ENCODE measurements around the gene ZNRD2.

The ZNRD2 gene

GRCh38 chr11:65598258-65598699 is 28.0 kb downstream of the ZNRD2 start:
- Histone ChIP-seq H3K27ac (ENCODE audit: insufficient read depth, low read depth, low read length, poor library complexity, severe bottlenecking) (no peak overlapping the region), H3K4me1 (ENCODE audit: control insufficient read depth, insufficient read depth, low read length) (no peaks in the 10 kb centered on the region), H3K9me3 (ENCODE audit: control insufficient read depth, low read length) (no peaks in the 10 kb centered on the region), H3K36me3 (ENCODE audit: control insufficient read depth, insufficient read depth, low read length) (peaks cover 11% of the 10 kb centered on the region), H3K27me3 (ENCODE audit: control insufficient read depth, insufficient read depth, low read length, poor library complexity, severe bottlenecking) (peaks cover 10% of the 10 kb centered on the region), H3K4me3 (ENCODE audit: insufficient read depth, low read depth, low read length) (no peak overlapping the region)
- 96 to 97% methylated on average over 16 of the region's 16 CpGs for WGBS, 2 experiments

- no peak overlapping the region for H3K4me3 ChIP-seq (ENCODE audit: insufficient read depth, low read depth, low read length)
- no peaks in the 10 kb centered on the region for H3K9me3 ChIP-seq (ENCODE audit: control insufficient read depth, low read length)
- H3K4me1 ChIP-seq (ENCODE audit: control insufficient read depth, insufficient read depth, low read length), result no peaks in the 10 kb centered on the region
- H3K36me3 ChIP-seq (ENCODE audit: control insufficient read depth, insufficient read depth, low read length), result peaks cover 14% of the 10 kb centered on the region
- H3K27me3 ChIP-seq (ENCODE audit: control insufficient read depth, insufficient read depth, low read length, poor library complexity, severe bottlenecking), result no peaks in the 10 kb centered on the region
- WGBS, 2 experiments, result 95 to 96% methylated on average over 49 of the region's 49 CpGs
- H3K27ac ChIP-seq (ENCODE audit: insufficient read depth, low read depth, low read length, poor library complexity, severe bottlenecking), result no peak overlapping the region
These were observed 29.1 kb downstream of the ZNRD2 start for GRCh38 chr11:65599216-65599954.

- H3K36me3 ChIP-seq (ENCODE audit: control insufficient read depth, insufficient read depth, low read length), result peaks cover 18% of the 10 kb centered on the region
These were observed 29.6 kb downstream of the ZNRD2 start for GRCh38 chr11:65599955-65600246.

GRCh38 chr11:65604258-65604657 is 34.0 kb downstream of the ZNRD2 start:
- H3K9me3 ChIP-seq (ENCODE audit: control insufficient read depth, low read length), result no peaks in the 10 kb centered on the region
- H3K27me3 ChIP-seq (ENCODE audit: control insufficient read depth, insufficient read depth, low read length, poor library complexity, severe bottlenecking), result no peaks in the 10 kb centered on the region
- 91 to 92% methylated on average over 1 of the region's 1 CpG for WGBS, 2 experiments
- no peak overlapping the region for H3K4me3 ChIP-seq (ENCODE audit: insufficient read depth, low read depth, low read length)
- H3K27ac ChIP-seq (ENCODE audit: insufficient read depth, low read depth, low read length, poor library complexity, severe bottlenecking), result no peak overlapping the region
- peaks cover 15% of the 10 kb centered on the region for H3K36me3 ChIP-seq (ENCODE audit: control insufficient read depth, insufficient read depth, low read length)
- H3K4me1 ChIP-seq (ENCODE audit: control insufficient read depth, insufficient read depth, low read length), result peaks cover 7% of the 10 kb centered on the region

More at GRCh38 chr11:65599955-65600246, 29.6 kb downstream of the ZNRD2 start:
- Histone ChIP-seq H3K27me3 (ENCODE audit: control insufficient read depth, insufficient read depth, low read length, poor library complexity, severe bottlenecking) (no peaks in the 10 kb centered on the region), H3K4me1 (ENCODE audit: control insufficient read depth, insufficient read depth, low read length) (no peaks in the 10 kb centered on the region), H3K9me3 (ENCODE audit: control insufficient read depth, low read length) (no peaks in the 10 kb centered on the region), H3K27ac (ENCODE audit: insufficient read depth, low read depth, low read length, poor library complexity, severe bottlenecking) (no peak overlapping the region), H3K4me3 (ENCODE audit: insufficient read depth, low read depth, low read length) (no peak overlapping the region)
- 94 to 96% methylated on average over 6 of the region's 6 CpGs for WGBS, 2 experiments

- Histone ChIP-seq H3K27me3 (ENCODE audit: control insufficient read depth, insufficient read depth, low read length, poor library complexity, severe bottlenecking) (no peaks in the 10 kb centered on the region), H3K9me3 (ENCODE audit: control insufficient read depth, low read length) (no peaks in the 10 kb centered on the region), H3K4me1 (ENCODE audit: control insufficient read depth, insufficient read depth, low read length) (peaks cover 13% of the 10 kb centered on the region), H3K36me3 (ENCODE audit: control insufficient read depth, insufficient read depth, low read length) (peaks cover 15% of the 10 kb centered on the region), H3K4me3 (ENCODE audit: insufficient read depth, low read depth, low read length) (peak overlapping the region; percentile 25), H3K27ac (ENCODE audit: insufficient read depth, low read depth, low read length, poor library complexity, severe bottlenecking) (no peak overlapping the region)
- WGBS, 2 experiments, result 4 to 5% methylated on average over 67 of the region's 67 CpGs
These were observed 36.8 kb downstream of the ZNRD2 start for GRCh38 chr11:65606876-65607613.

- peaks cover 15% of the 10 kb centered on the region for H3K36me3 ChIP-seq (ENCODE audit: control insufficient read depth, insufficient read depth, low read length)
- H3K9me3 ChIP-seq (ENCODE audit: control insufficient read depth, low read length), result no peaks in the 10 kb centered on the region
- peak overlapping the region; percentile 25 for H3K4me3 ChIP-seq (ENCODE audit: insufficient read depth, low read depth, low read length)
- no peak overlapping the region for H3K27ac ChIP-seq (ENCODE audit: insufficient read depth, low read depth, low read length, poor library complexity, severe bottlenecking)
- no peaks in the 10 kb centered on the region for H3K27me3 ChIP-seq (ENCODE audit: control insufficient read depth, insufficient read depth, low read length, poor library complexity, severe bottlenecking)
- peaks cover 19% of the 10 kb centered on the region for H3K4me1 ChIP-seq (ENCODE audit: control insufficient read depth, insufficient read depth, low read length)
- WGBS, 2 experiments, result 78 to 80% methylated on average over 37 of the region's 37 CpGs
These were observed 37.5 kb downstream of the ZNRD2 start for GRCh38 chr11:65607614-65608426.

- H3K4me1 ChIP-seq (ENCODE audit: control insufficient read depth, insufficient read depth, low read length), result peaks cover 26% of the 10 kb centered on the region
- peaks cover 12% of the 10 kb centered on the region for H3K36me3 ChIP-seq (ENCODE audit: control insufficient read depth, insufficient read depth, low read length)
- no peak overlapping the region for H3K4me3 ChIP-seq (ENCODE audit: insufficient read depth, low read depth, low read length)
- no peaks in the 10 kb centered on the region for H3K9me3 ChIP-seq (ENCODE audit: control insufficient read depth, low read length)
- H3K27ac ChIP-seq (ENCODE audit: insufficient read depth, low read depth, low read length, poor library complexity, severe bottlenecking), result no peak overlapping the region
- 94 to 96% methylated on average over 3 of the region's 3 CpGs for WGBS, 2 experiments
- no peaks in the 10 kb centered on the region for H3K27me3 ChIP-seq (ENCODE audit: control insufficient read depth, insufficient read depth, low read length, poor library complexity, severe bottlenecking)
These were observed 39.0 kb downstream of the ZNRD2 start for GRCh38 chr11:65609229-65609628.

- Histone ChIP-seq H3K27ac (ENCODE audit: insufficient read depth, low read depth, low read length, poor library complexity, severe bottlenecking) (no peak overlapping the region), H3K4me1 (ENCODE audit: control insufficient read depth, insufficient read depth, low read length) (peaks cover 26% of the 10 kb centered on the region), H3K9me3 (ENCODE audit: control insufficient read depth, low read length) (no peaks in the 10 kb centered on the region), H3K4me3 (ENCODE audit: insufficient read depth, low read depth, low read length) (no peak overlapping the region), H3K27me3 (ENCODE audit: control insufficient read depth, insufficient read depth, low read length, poor library complexity, severe bottlenecking) (no peaks in the 10 kb centered on the region), H3K36me3 (ENCODE audit: control insufficient read depth, insufficient read depth, low read length) (peaks cover 11% of the 10 kb centered on the region)
- WGBS, 2 experiments, result 93 to 95% methylated on average over 5 of the region's 5 CpGs
These were observed 39.4 kb downstream of the ZNRD2 start for GRCh38 chr11:65609665-65610064.

- peaks cover 5% of the 10 kb centered on the region for H3K36me3 ChIP-seq (ENCODE audit: control insufficient read depth, insufficient read depth, low read length)
- peaks cover 26% of the 10 kb centered on the region for H3K4me1 ChIP-seq (ENCODE audit: control insufficient read depth, insufficient read depth, low read length)
- no peak overlapping the region for H3K27ac ChIP-seq (ENCODE audit: insufficient read depth, low read depth, low read length, poor library complexity, severe bottlenecking)
- H3K9me3 ChIP-seq (ENCODE audit: control insufficient read depth, low read length), result no peaks in the 10 kb centered on the region
- 70 to 73% methylated on average over 6 of the region's 6 CpGs for WGBS, 2 experiments
- no peak overlapping the region for H3K4me3 ChIP-seq (ENCODE audit: insufficient read depth, low read depth, low read length)
- H3K27me3 ChIP-seq (ENCODE audit: control insufficient read depth, insufficient read depth, low read length, poor library complexity, severe bottlenecking), result no peaks in the 10 kb centered on the region
These were observed 40.1 kb downstream of the ZNRD2 start for GRCh38 chr11:65610404-65610803.

Data from ectodermal cell (in vitro differentiated cells).